GDM1 (cell line): ENCODE results near the gene IFT20.
"Not testable (repeated sequence)": the region's sequence is repeated elsewhere in the genome, so short reads cannot be mapped to it uniquely, and the experiment has no call there.

Experiments
- DNase-seq: peaks from one replicate; lab custom pipeline; 2025; lab: John Stamatoyannopoulos, UW

IFT20 gene

DNA sequence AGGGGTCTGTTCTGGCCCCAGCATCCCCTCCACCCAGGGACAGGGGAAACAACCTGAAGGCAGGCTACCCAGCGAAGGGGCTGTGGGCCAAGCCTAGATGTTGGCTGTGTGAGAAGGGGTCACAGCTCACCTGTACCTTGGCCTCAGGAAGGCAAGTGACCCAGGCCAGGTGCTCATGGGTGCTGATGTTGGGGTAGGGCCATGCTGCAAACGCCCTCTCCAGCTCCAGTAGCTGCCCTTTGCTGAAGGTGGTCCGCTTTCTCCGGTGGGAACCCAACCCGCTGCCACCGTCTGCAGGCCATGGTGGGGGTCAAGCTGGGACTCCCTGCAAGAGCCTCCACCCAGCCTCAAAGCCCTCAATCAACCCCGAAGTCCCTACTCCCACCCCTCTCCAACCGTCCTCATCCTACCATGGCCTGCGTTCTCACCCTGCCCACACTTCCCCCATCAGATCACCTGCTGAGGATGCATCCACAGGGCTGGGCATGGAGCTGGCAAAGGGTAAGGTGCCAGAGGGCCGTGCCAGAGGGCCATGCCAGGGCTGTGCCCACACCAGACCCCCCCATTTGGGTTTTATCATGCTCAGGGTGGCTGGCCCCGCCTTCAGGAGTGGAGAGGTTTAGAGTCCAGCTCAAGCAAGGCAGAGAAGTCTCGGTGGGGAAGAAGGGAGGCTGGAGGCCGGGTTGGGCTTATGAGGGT lies 29.5 kb upstream of the IFT20 start, which contains the start of gene SEBOX:
Gene SEBOX, minus strand, starts transcription at position 535 of the 699 bp plus-strand sequence. Its CDS starts 48 bp downstream, at position 487.
- no peak for DNase-seq

DNA sequence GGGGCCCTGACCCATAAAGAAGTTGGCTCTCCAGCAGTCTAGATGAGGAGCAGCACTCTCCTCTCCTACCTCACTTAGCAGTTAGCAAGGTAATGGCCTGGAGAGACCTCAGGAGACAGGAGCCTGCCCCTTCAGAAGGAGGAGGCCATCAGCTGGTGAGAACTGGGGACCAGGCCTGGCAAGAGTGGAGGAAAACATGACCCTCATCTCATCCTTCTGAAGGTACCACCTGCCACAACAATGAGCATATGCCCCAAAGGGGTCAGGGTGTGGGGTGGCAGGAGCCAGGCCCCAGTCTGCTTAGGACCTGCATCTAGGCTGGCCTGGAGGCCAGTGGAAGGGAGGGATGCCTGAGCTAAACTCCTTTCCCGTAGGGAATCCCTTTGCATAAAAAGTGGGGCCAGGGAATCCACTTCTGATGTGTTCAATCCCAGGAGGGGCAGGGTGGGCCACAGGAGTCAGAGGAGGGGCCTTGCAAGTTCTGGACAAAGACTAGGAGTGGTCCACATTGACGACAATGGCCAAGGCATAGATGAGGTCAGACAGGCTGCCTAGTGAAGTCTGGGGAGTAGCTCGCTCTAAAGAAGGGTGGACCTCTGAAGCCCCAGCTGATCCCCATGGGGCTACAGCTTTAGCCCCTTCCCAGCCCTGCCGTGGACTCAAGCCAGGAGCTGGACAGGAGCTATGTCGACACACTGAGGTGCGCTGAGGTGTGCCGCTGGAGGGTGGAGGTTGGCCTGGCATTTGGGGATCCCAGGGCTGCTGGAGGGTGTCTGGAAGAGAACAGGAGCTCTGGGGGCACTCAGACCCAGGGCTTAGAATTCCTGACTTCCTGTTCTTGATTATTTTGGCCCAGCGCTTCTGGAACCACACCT lies 28.7 kb upstream of the IFT20 start:
- no peak for DNase-seq

GRCh38 chr17:28363186-28363585 lies 27.9 kb upstream of the IFT20 start:
- no peak for DNase-seq

- no peak for DNase-seq
Measured at GRCh38 chr17:28357901-28358197, 22.6 kb upstream of the IFT20 start.

- peak; percentile 91 for DNase-seq
Measured at GRCh38 chr17:28357061-28357900, 22.0 kb upstream of the IFT20 start, which contains the start of gene POLDIP2. TSS of gene POLDIP2 (minus strand) at chr17:28357527. CDS start at chr17:28357448, 79 bp downstream.

DNA sequence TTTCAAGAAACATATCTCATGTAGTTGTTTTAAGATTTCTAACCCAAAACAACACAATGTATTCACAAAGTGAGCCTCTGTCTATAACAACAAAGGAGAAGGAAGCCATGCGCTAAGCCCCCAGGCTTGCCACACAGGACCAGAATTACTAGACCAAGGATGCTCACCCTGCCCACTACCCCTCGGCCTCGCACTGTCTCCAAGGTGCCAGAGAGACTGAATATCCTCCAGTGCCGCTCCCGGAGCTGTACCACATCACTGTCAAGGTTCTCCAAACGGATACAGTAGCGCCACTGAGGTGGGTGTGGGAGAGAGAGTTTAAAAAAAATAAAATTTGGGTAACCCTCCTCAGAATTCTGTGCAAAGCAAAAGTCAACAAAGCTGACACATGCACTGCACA lies 15.0 kb upstream of the IFT20 start:
- no peak for DNase-seq

DNA sequence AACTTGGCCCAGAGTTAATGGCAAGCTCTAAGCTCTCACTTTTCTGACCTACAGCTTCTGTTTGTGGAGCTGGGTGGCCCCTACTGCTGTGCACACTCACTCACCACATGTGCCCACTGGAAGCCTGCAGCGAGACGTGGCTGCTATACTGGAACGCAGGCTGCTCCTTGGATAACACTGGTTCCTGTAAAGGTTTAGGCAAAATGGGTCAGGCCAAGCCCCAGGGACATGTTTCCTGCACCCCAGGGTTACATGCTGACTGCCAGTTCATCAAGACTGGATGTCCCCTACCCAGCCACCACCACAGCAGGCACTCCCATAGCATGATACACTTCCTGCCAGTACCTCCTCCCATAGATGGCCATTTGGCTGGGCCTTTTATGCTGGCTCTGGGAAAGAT lies 13.7 kb upstream of the IFT20 start:
- no peak for DNase-seq

- DNase-seq, result no peak
Measured at GRCh38 chr17:28347261-28347891, 12.1 kb upstream of the IFT20 start.

DNA sequence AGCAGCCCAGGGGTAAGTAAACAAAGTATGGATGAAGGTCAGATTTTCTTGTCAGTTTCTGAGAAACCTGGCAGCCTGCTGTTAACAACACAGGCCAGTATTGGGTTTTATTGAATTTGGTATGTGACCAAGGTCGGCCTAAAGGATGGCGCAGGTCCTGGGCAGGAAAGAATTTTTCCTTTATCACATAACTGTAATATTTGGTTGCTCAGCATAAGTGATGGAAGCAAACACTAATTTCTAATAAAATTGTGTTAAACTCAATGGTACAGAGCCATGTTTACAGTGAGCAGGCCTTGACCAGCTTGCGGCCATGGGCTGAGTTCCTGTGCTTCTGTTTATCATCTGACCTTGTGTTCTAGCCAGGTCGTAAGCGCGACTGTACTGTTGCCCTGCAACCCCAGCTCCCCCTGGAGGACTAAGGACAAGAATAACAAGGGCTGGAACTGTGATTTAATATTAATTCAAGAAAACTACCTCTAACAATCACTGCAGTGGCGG lies 11.5 kb upstream of the IFT20 start:
- DNase-seq, result no peak

- no peak for DNase-seq
Measured at GRCh38 chr17:28346199-28346580, 10.9 kb upstream of the IFT20 start.

- no peak for DNase-seq
Measured at GRCh38 chr17:28345419-28346198, 10.3 kb upstream of the IFT20 start.

DNA sequence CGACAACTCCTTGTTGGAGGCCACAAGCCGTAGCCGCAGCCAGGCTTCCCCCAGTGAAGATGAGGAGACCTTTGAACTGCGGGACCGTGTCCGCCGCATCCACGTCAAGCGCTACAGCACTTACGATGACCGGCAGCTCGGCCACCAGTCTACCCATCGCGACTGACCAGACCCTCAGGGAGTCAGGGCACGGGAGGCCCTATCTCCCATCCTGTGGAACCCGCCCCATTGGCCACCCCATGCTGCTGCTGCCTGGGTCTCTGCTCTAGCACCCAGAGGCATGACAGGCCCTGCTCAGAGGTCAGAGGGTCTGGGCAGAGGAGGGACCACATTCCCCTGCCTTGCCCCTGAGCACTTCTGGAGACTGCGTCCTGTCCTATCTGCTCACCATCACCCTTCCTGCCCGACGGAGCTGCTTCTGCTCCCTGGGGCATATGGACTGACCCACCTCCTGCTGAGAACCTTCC lies 9.2 kb upstream of the IFT20 start:
- DNase-seq, result no peak

DNA sequence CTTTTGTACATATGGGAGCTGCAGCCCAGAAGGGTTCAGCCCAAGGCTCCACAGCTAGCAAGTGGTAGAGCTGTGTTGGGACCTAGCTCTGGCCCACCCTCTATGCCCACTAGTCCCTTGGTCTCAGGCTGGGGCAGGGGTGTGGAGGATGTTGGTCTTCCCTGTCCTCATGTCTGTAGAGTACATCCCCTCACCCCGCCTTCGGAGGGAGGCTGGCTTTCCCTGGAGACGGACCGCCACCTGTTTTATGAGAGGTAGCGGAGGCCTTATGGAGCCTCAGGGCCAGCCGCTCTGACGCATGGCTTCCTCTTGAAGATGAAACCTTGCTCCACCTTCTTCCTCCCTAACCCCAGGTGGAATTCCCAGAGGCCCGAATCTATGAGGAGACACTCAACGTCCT lies 8.7 kb upstream of the IFT20 start:
- no peak for DNase-seq

DNA sequence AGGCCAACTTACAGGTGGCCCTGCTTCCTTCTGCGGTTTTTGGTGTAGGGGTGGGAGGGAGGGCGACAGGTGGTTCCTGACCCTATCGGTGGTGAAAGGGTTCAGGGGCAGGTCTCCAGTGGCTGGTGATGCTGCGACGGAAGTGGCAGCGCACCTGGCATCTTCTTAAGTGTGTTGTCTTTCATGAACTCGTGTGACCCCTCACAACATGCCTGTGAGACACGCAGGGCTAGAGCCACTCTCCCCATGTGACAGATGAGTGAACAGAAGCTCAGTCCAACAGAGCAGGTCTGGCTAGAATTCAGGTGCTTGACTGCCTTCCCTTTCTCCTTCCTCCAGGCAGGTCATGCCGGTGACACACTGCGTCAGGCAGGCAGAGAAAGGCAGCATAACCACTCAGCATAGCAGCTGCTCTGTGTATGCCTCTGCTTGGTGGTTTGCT lies 8.2 kb upstream of the IFT20 start:
- no peak for DNase-seq

DNA sequence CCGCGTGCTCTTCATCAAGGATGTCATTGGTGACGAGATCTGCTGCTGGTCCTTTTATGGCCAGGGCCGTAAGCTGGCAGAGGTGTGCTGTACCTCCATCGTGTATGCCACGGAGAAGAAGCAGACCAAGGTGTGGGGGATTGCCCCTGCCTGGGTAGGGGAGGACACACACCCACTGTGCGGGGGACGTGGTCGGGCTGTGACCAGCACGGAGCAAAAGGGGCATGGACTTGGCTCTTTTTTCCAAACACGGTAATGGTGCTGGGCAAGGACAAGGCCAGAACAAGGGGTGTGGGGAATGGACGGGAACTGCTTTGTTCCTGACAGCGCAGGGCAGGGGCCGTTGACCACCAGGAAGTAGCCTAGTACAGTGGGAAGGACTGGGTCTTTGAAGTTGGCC lies 7.0 kb upstream of the IFT20 start:
- no peak for DNase-seq

GRCh38 chr17:28341516-28341915 lies 6.2 kb upstream of the IFT20 start:
- DNase-seq, result no peak

GRCh38 chr17:28340374-28340773 lies 5.1 kb upstream of the IFT20 start:
- DNase-seq, result no peak

- DNase-seq, result no peak
Measured at GRCh38 chr17:28339431-28339830, 4.2 kb upstream of the IFT20 start.

- DNase-seq, result not testable (repeated sequence)
Measured at GRCh38 chr17:28338769-28339212, 3.5 kb upstream of the IFT20 start.

GRCh38 chr17:28338056-28338768 lies 2.9 kb upstream of the IFT20 start:
- no peak for DNase-seq
